GM23248 (cell line): ENCODE measurements around the gene TNIP3.

Experiments used
- EZH2 ChIP-seq: fragments of 200-600 bp; sonication (generic); IDR thresholded peaks from 2 replicates; pipeline ENCODE4 v1.6.1; 2018; ENCODE audit warnings: antibody characterized with exemption, mild to moderate bottlenecking; ENCODE audit not compliant: insufficient read depth, poor library complexity, severe bottlenecking
- EZH2phosphoT487 ChIP-seq: fragments of 200-600 bp; sonication (generic); IDR thresholded peaks from 2 replicates; pipeline ENCODE4 v1.6.1; 2018; ENCODE audit warnings: antibody characterized with exemption, moderate library complexity, mild to moderate bottlenecking, low read depth; ENCODE audit not compliant: insufficient read depth

DNA sequence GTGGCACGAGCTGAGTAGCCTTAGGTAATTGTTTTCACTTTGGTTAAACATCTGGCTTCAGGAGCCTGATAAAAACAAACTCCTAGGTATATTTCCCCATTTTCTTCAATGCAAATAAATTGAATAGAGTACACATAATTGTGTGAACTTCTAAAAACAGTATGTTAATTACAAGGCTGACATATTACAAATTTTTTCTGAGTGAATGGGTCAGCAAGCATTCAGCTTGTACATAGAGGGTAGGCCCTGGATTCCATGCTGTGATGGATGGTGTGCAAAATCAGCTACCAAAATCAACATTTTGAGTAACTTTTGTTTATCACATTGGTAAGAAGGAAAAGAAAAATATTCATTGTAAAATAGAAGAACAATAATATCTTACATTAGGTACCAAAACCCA is 12.2 kb downstream of the TNIP3 start:
- TF ChIP-seq EZH2, result no peak
- TF ChIP-seq EZH2phosphoT487, result no peak
